Stimulated activated naive CD4-positive, alpha-beta T cell treated with Interleukin-2 at 50 U/mL for 16 hours (primary cell): ENCODE data around the gene BBS10.
A peak's percentile ranks its signal among the peaks of the same experiment; 100 is the strongest.
"Not testable (repeated sequence)": the region's sequence is repeated elsewhere in the genome, so short reads cannot be mapped to it uniquely, and the experiment has no call there.

Experiments
- DNase-seq: peaks from one replicate; lab custom pipeline; 2025; lab: John Stamatoyannopoulos, UW

The BBS10 gene

DNA sequence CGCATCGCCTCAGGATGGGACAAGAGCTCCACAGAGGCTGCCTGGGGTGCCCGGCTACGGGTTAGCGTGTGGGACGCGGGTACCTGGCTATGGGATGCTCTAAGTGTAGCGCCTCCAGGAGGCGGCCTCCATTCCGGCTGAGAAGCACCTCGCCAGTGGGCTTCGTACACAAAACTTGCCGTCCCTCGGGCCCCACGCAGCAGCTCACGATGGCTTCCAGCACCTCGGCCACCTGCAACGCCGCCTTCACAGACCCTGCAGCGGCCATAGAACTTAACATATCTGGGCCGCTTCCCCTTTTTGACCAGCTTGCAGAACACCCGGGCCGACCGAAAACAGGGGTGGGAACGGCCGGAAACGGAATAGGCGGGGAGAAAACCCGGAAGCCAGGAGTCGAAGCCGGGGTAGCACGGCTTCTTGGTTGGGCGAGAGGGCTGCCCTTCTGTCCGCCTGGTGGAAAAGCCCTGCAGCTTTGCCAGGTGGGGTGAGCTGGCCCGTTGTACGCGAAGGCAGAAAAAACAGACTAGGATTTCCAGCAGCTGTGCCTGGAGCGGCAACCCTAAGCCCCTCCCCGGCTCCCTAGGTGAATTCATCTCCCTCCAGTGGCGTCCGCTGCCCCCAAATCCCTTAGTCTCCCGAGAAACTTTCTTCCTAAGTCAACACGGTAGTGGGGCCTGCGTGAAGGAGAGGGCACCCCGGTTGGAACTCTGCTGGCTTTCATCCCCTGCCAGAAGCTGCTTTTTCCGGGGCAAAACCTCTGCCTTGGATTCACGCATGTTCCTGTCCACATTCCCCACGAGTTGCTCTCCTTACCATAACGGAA, at the start of gene BBS10:
BBS10 (minus strand) TSS at position 337 of the 823 bp plus-strand sequence; CDS start at position 280, 57 bp downstream.
- DNase-seq: peak; percentile 88

DNA sequence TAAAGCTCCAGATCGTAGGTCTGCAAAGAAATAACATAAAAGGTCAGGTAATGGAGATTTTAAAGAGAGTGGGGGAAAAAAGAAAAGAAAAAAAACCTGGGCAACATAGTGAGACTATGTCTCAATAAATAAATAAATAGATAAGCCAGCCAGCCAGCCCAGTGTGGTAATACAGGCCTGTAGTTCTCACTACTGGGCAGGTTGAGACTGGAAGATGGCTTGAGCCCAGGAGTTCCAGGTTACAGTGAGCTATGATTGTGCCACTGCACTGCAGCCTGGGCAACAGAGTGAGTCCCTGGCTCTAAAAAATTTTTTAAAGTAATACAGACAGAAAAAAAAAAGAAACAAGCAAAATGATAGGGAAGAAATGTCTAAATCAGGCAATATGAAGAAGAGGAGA, 43.2 kb upstream of the BBS10 start:
- DNase-seq: no peak

DNA sequence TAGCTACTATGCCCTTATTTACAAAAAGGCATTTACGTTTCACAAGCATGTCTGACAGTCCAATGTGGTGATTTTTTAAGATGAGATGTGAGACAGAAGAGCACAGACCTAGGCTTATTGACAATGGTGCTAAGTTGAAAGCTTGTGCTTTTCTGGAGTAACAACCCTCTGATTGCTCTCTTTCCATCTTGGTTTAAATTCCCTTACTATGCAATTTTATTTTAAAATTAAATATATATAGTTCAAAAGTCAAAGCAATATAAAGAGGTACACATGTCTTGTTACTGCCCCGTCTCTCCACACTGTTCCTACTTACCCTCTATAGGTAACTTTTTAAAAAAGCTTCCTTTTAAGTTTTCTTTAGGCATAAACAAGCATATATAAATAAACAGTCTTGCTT, 39.4 kb upstream of the BBS10 start:
- no peak for DNase-seq

GRCh38 chr12:76384560-76384959, 36.3 kb upstream of the BBS10 start:
- DNase-seq: no peak

GRCh38 chr12:76383988-76384387, 35.8 kb upstream of the BBS10 start:
- no peak for DNase-seq

DNA sequence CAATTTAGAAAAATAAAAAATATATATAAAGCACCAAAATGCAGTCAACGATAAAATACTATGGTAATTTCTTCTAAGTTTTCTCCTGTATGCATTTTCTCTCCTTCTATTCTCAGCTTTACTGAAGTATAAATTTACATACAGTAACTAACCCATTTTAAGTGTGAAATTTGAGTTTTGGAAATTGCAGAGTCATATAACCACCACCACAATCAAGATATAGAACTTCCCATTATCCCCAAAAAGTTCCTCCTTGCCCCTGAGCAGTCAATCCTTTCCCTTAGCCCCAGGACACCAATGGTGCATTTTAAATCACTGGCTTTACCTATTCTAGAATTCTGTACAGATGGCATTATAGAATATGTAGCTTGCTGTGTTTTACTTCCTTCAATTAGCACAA, 31.0 kb upstream of the BBS10 start:
- DNase-seq: no peak

GRCh38 chr12:76376876-76377275, 28.7 kb upstream of the BBS10 start:
- not testable (repeated sequence) for DNase-seq

GRCh38 chr12:76375939-76376338, 27.7 kb upstream of the BBS10 start:
- no peak for DNase-seq

GRCh38 chr12:76375470-76375869, 27.3 kb upstream of the BBS10 start:
- DNase-seq: no peak

DNA sequence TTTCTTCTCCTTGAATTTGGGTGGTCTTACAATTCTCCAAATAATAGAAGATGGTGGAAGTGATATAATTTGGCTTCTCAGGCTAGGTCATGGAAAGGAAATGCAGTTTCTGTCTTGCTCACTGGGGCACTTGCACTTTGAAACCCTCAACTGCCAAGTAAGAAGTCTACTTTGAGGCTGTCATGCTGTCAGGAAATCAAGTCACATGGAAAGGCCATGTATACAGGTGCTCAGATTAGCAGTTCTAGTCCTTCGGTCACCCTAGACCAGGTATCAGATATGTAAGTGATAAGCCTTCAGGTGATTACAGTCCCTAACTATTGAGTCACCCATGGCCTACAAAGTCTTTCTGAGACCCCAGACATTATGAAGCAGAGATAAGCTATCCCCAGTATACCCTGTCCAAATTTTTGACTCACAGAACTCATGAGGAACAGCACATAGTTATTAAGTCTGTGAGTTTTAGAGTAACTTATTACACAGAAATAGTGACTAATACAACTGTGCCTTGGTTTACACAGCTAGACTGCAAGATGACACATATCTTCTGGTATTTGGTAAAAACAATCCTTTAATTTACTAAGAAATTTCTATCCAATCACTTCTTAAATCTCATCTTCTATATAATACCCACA, 26.3 kb upstream of the BBS10 start:
- no peak for DNase-seq

- DNase-seq: no peak
These were observed 20.0 kb upstream of the BBS10 start for GRCh38 chr12:76368230-76368629.

GRCh38 chr12:76366163-76366562, 17.9 kb upstream of the BBS10 start:
- DNase-seq: no peak

GRCh38 chr12:76364131-76364530, 15.9 kb upstream of the BBS10 start:
- not testable (repeated sequence) for DNase-seq

GRCh38 chr12:76360316-76360715, 12.1 kb upstream of the BBS10 start:
- no peak for DNase-seq

DNA sequence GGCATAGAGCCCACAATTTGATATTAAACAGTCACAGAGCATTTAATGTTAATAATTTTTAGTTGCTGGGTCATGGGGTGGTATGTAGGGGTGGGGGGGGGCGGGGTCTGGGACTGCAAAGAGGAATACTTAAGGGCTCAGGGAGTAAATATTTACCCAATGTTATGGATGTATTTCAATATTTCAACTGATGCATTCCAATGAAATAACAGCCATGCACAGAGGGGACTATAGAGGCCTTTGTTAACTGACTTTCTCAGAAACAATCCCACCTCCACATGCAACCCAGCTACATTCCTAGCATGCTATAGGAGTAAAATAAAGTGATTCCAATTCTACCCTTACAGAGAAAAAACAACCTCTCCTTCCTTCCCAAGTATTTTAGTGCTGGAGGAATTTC, 7.9 kb upstream of the BBS10 start:
- no peak for DNase-seq

DNA sequence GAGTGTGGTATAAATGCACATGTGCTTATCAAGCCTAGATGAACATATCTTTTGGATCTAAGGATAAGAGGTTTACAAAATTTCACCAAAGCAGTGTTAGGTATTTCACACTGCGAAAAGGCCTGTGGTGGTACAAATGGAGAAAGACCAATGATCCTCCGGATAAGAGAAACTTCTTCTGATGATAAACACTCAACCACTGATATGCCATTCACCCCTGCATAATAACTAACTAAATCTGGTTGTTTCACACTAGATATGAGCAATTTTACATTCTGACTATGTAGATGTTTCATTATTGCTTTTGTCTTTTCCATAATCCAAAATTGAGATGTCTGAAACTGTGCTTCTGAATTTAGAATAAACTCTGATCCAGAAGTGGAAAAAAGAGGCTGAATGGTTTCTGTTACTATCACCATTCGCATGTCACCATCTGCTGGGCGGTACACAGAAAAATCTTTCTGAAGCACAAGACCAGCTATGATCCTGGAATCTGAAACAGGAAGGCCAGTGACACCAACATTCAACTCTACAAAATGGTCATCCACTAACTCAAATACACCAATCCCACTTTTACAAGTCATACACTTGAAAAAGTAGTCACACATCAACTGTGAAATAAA, 1.3 kb downstream of the BBS10 start:
- peak; percentile 8 for DNase-seq

GRCh38 chr12:76346236-76346635, 2.0 kb downstream of the BBS10 start:
- no peak for DNase-seq

DNA sequence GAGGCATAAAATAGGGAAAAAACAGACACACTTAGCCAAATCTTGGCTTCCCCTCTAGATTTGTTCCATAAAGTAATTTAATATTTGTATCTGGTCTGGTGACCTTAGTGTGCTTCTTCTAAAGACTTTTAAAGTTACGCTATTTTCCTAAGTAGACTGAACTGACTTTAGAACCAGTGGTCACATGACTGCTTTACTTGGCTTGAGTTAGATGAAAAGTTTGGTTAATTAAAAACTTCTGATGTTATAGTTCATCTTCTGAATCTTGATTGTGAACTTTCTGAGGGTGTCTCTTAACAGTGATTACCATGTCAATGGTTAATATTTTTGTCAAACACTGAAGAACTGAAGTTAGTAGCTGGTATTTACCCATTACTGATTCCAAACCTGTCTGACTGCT, 2.6 kb downstream of the BBS10 start:
- DNase-seq: no peak

GRCh38 chr12:76341436-76342030, 6.7 kb downstream of the BBS10 start:
- no peak for DNase-seq

- DNase-seq: no peak
These were observed 7.4 kb downstream of the BBS10 start for GRCh38 chr12:76340680-76341435.

GRCh38 chr12:76337583-76337982, 10.6 kb downstream of the BBS10 start:
- DNase-seq: no peak

GRCh38 chr12:76332606-76333005, 15.6 kb downstream of the BBS10 start:
- no peak for DNase-seq
